Neural progenitor cell (in vitro differentiated cells): ENCODE results near the gene LATS1. TPM values are rescaled to one million over a fixed set of nuclear protein-coding genes. Genes with fewer than 3 reads are reported as not detected.

Source experiments
- DNase-seq: peaks from one replicate; pipeline ENCODE4 v3.0.0-alpha.2; 2016; ENCODE audit warnings: low spot score
- H2AFZ ChIP-seq: fragments of 200-600 bp; sonication (generic); replicated peaks from 2 replicates; pipeline ENCODE4 v1.6.1; 2016; ENCODE audit warnings: antibody characterized with exemption
- H3F3A ChIP-seq: fragments of 200-600 bp; sonication (generic); 2 replicates; pipeline ENCODE4 v1.6.1; 2016; ENCODE audit warnings: antibody characterized with exemption, low read depth
- H3K27ac ChIP-seq: fragments of 200-600 bp; sonication (generic); 2 replicates; pipeline ENCODE4 v1.5.1; 2016; ENCODE audit warnings: mild to moderate bottlenecking
- H3K27me3 ChIP-seq: fragments of 200-600 bp; sonication (generic); 2 replicates; pipeline ENCODE4 v1.6.1; 2016; ENCODE audit warnings: mild to moderate bottlenecking, moderate library complexity
- H3K36me3 ChIP-seq: fragments of 200-600 bp; sonication (generic); 2 replicates; pipeline ENCODE4 v1.5.1; 2016
- H3K4me1 ChIP-seq: fragments of 200-600 bp; sonication (generic); 2 replicates; pipeline ENCODE4 v1.6.1; 2016; ENCODE audit warnings: mixed run types
- H3K4me2 ChIP-seq: fragments of 200-600 bp; sonication (generic); 2 replicates; pipeline ENCODE4 v1.6.1; 2016
- H3K4me3 ChIP-seq: fragments of 200-600 bp; sonication (generic); 2 replicates; pipeline ENCODE4 v1.5.1; 2016
- H3K79me2 ChIP-seq: fragments of 200-600 bp; sonication (generic); 2 replicates; pipeline ENCODE4 v1.6.1; 2016; ENCODE audit warnings: low read depth
- H3K9ac ChIP-seq: fragments of 200-600 bp; sonication (generic); 2 replicates; pipeline ENCODE4 v1.6.1; 2016
- H3K9me3 ChIP-seq: fragments of 200-600 bp; sonication (generic); 2 replicates; pipeline ENCODE4 v1.5.1; 2016; ENCODE audit warnings: low read depth
- H4K20me1 ChIP-seq: fragments of 200-600 bp; sonication (generic); 2 replicates; pipeline ENCODE4 v1.6.1; 2016; ENCODE audit warnings: low read depth
- H3K27ac Mint-ChIP-seq: 3 replicates; pipeline ENCODE4 v1.8.0; 2021; ENCODE audit warnings: mixed read lengths
- H3K27me3 Mint-ChIP-seq: 2 replicates; pipeline ENCODE4 v1.8.0; 2022; ENCODE audit warnings: low read depth, mild to moderate bottlenecking, inconsistent platforms, moderate library complexity, mixed read lengths; ENCODE audit not compliant: insufficient read depth
- H3K36me3 Mint-ChIP-seq: 3 replicates; pipeline ENCODE4 v1.8.0; 2021; ENCODE audit warnings: mixed read lengths
- H3K4me1 Mint-ChIP-seq: 3 replicates; pipeline ENCODE4 v1.8.0; 2021; ENCODE audit warnings: mixed read lengths
- H3K4me3 Mint-ChIP-seq: 3 replicates; pipeline ENCODE4 v1.8.0; 2021; ENCODE audit warnings: mild to moderate bottlenecking, moderate library complexity, mixed read lengths
- H3K9me3 Mint-ChIP-seq: 3 replicates; pipeline ENCODE4 v1.8.0; 2020; ENCODE audit warnings: mixed read lengths
- EZH2 ChIP-seq: fragments of 200-600 bp; sonication (generic); IDR thresholded peaks from 2 replicates; pipeline ENCODE4 v1.6.1; 2017; ENCODE audit warnings: antibody characterized with exemption, mild to moderate bottlenecking, moderate library complexity
- EZH2phosphoT487 ChIP-seq: fragments of 200-600 bp; sonication (generic); IDR thresholded peaks from 2 replicates; pipeline ENCODE4 v1.6.1; 2017; ENCODE audit warnings: antibody characterized with exemption
- total RNA-seq: library from RNA; depleted of rRNA; stranded (reverse); fragments of >200 nt; gene quantifications from 2 replicates; pipeline ENCODE4 v1.2.3, GENCODE V29; 2015; ENCODE audit warnings: low replicate concordance
- TF ChIP-seq, protein P1 (sequence below): fragments of 200-600 bp; sonication (generic); IDR thresholded peaks from 2 replicates; pipeline ENCODE4 v1.5.1; 2017; ENCODE audit warnings: antibody characterized with exemption, mild to moderate bottlenecking

Gene LATS1
- total RNA-seq, 1 donor from 2014 or later = 28.0 TPM

GRCh38 chr6:149734915-149735314, 17.0 kb upstream of the LATS1 start:
- Histone ChIP-seq H4K20me1 (no peaks in the 10 kb centered on the region), H2AFZ (no peak overlapping the region), H3K27me3 (no peaks in the 10 kb centered on the region), H3K9ac (no peak overlapping the region), H3K36me3 (peaks cover 15% of the 10 kb centered on the region), H3K27ac (no peak overlapping the region), H3K4me2 (no peak overlapping the region), H3F3A (no peaks in the 10 kb centered on the region), H3K9me3 (no peaks in the 10 kb centered on the region), H3K79me2 (no peaks in the 10 kb centered on the region), H3K4me3 (no peak overlapping the region), H3K4me1 (no peaks in the 10 kb centered on the region)
- Mint-ChIP-seq H3K27ac (no peak overlapping the region), H3K4me3 (no peak overlapping the region), H3K36me3 (peaks cover 12% of the 10 kb centered on the region), H3K4me1 (no peaks in the 10 kb centered on the region), H3K9me3 (no peaks in the 10 kb centered on the region), H3K27me3 (no peaks in the 10 kb centered on the region)
- TF ChIP-seq EZH2phosphoT487 = no peak
- TF ChIP-seq, protein P1, sequence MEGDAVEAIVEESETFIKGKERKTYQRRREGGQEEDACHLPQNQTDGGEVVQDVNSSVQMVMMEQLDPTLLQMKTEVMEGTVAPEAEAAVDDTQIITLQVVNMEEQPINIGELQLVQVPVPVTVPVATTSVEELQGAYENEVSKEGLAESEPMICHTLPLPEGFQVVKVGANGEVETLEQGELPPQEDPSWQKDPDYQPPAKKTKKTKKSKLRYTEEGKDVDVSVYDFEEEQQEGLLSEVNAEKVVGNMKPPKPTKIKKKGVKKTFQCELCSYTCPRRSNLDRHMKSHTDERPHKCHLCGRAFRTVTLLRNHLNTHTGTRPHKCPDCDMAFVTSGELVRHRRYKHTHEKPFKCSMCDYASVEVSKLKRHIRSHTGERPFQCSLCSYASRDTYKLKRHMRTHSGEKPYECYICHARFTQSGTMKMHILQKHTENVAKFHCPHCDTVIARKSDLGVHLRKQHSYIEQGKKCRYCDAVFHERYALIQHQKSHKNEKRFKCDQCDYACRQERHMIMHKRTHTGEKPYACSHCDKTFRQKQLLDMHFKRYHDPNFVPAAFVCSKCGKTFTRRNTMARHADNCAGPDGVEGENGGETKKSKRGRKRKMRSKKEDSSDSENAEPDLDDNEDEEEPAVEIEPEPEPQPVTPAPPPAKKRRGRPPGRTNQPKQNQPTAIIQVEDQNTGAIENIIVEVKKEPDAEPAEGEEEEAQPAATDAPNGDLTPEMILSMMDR = no peak
- TF ChIP-seq EZH2 = no peak
- no peak for DNase-seq

DNA sequence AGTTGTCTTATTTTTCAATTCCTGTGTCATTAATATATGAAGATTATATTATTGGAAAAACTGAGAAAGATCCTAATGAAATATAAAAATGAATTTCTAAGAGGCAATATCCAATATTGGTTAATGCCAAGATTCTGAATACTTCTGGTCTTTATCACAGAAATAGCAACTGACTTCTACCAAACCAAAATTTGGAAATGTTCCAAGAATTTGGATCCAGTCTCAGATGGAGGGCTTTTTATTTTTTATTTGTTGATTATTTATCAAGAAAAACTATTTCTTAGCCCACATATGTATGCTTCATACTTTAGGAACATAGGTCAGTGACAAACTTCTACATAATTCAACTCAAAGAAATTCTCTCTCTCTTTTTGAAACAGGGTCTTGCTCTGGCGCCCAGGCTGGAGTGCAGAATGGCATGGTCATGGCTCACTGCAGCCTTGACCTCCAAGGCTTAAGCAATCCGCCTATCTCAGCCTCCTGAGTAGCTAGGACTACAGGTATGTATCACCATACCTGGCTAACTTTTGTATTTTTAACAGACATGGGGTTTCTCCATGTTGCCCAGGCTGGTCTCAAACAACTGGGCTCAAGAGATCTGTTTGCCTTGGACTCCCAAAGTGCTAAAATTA, 15.3 kb upstream of the LATS1 start:
- H3K4me1 Mint-ChIP-seq = no peaks in the 10 kb centered on the region
- no peaks in the 10 kb centered on the region for H3K27me3 ChIP-seq
- no peaks in the 10 kb centered on the region for H3K9me3 ChIP-seq
- no peak overlapping the region for H3K27ac ChIP-seq
- H3K4me2 ChIP-seq = no peak overlapping the region
- no peak for DNase-seq
- no peaks in the 10 kb centered on the region for H3K4me1 ChIP-seq
- no peak overlapping the region for H3K9ac ChIP-seq
- no peaks in the 10 kb centered on the region for H3K27me3 Mint-ChIP-seq
- H3K9me3 Mint-ChIP-seq = no peaks in the 10 kb centered on the region
- H3K4me3 ChIP-seq = no peak overlapping the region
- H3K27ac Mint-ChIP-seq = no peak overlapping the region
- no peak overlapping the region for H2AFZ ChIP-seq
- H3K36me3 ChIP-seq = peaks cover 10% of the 10 kb centered on the region
- TF ChIP-seq EZH2phosphoT487 (no peak), EZH2 (no peak)
- TF ChIP-seq, protein P1 = no peak
- peaks cover 13% of the 10 kb centered on the region for H3K36me3 Mint-ChIP-seq
- no peak overlapping the region for H3K4me3 Mint-ChIP-seq
- H4K20me1 ChIP-seq = no peaks in the 10 kb centered on the region
- no peaks in the 10 kb centered on the region for H3F3A ChIP-seq
- no peaks in the 10 kb centered on the region for H3K79me2 ChIP-seq

- H3F3A ChIP-seq = no peaks in the 10 kb centered on the region
- H3K27ac ChIP-seq = no peak overlapping the region
- Mint-ChIP-seq H3K27me3 (no peaks in the 10 kb centered on the region), H3K27ac (no peak overlapping the region), H3K36me3 (peaks cover 9% of the 10 kb centered on the region), H3K4me3 (no peak overlapping the region), H3K9me3 (no peaks in the 10 kb centered on the region), H3K4me1 (no peaks in the 10 kb centered on the region)
- H3K79me2 ChIP-seq = no peaks in the 10 kb centered on the region
- no peak overlapping the region for H3K9ac ChIP-seq
- no peaks in the 10 kb centered on the region for H3K4me1 ChIP-seq
- H3K36me3 ChIP-seq = peaks cover 6% of the 10 kb centered on the region
- no peak overlapping the region for H2AFZ ChIP-seq
- no peak overlapping the region for H3K4me3 ChIP-seq
- no peaks in the 10 kb centered on the region for H3K9me3 ChIP-seq
- H4K20me1 ChIP-seq = no peaks in the 10 kb centered on the region
- H3K27me3 ChIP-seq = no peaks in the 10 kb centered on the region
- no peak overlapping the region for H3K4me2 ChIP-seq
- TF ChIP-seq EZH2 (no peak), EZH2phosphoT487 (no peak)
- TF ChIP-seq, protein P1 = no peak
- DNase-seq = no peak
Measured at GRCh38 chr6:149729824-149730223, 11.9 kb upstream of the LATS1 start.
